Fibroblast of the aortic adventitia (primary cell): Measurements from ENCODE around the gene PSRC1. TPM values are rescaled to one million over a fixed set of nuclear protein-coding genes. Genes with fewer than 3 reads are reported as not detected.

Source experiments
- DNase-seq: peaks from one replicate; pipeline ENCODE4 v3.0.0-alpha.2; 2010; ENCODE audit warnings: low read depth
- H3K4me3 ChIP-seq: 2 replicates; pipeline ENCODE4 v1.5.1; 2011; ENCODE audit warnings: low read depth, mild to moderate bottlenecking, control low read depth, low read length, moderate library complexity
- total RNA-seq: library from RNA; depleted of rRNA; stranded (reverse); fragments of >200 nt; gene quantifications from 2 replicates; pipeline ENCODE4 v1.2.3, GENCODE V29; 2012; ENCODE audit warnings: low replicate concordance
- TF ChIP-seq, protein P1 (sequence below): IDR thresholded peaks from 2 replicates; pipeline ENCODE4 v1.5.1; 2011; ENCODE audit warnings: mild to moderate bottlenecking, low read length, control low read depth, inconsistent platforms; ENCODE audit not compliant: insufficient read depth

PSRC1 gene
- total RNA-seq, 1 donor: 19.0 TPM

DNA sequence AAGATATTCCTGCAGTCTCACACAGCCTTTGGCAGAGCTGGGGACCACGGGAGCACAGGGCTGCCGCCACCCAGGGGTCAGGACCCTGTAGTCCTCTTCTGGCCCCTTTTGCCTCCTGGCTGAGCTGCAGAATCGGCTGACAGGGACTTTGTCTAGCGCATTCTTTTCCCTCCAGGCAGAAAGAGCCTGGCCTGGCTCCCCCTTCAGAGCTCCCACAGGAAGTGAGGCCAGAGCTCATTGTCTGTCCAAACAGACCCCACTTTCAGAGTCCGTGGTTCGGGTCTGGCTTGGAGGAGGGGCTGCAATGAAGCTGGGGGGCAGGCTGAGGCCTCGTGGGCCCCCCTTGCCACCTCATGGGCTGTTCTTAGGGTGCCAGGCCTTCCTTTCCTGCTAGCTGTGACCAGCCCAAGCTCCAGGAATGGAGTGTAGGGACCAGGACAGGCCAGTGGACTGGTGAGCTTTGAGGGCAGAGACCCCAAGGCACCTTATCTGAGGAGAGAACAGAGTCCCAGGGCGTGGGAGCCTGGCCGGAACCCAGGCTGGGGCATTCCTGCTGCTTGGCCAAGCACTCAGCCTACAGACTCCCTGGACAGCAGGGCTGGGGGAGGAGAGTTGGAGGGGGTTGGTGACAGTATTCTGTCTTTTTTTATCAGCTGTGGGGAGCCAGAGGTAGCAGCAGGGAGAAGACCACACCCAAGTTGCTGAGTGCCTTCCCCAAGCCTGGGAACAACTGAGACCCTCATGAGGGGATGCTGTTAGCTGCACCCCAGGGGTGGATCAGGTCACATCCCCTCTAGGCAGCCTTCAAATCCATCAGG, 28.9 kb downstream of the PSRC1 start:
- DNase-seq: peak; percentile 16
- TF ChIP-seq, protein P1, sequence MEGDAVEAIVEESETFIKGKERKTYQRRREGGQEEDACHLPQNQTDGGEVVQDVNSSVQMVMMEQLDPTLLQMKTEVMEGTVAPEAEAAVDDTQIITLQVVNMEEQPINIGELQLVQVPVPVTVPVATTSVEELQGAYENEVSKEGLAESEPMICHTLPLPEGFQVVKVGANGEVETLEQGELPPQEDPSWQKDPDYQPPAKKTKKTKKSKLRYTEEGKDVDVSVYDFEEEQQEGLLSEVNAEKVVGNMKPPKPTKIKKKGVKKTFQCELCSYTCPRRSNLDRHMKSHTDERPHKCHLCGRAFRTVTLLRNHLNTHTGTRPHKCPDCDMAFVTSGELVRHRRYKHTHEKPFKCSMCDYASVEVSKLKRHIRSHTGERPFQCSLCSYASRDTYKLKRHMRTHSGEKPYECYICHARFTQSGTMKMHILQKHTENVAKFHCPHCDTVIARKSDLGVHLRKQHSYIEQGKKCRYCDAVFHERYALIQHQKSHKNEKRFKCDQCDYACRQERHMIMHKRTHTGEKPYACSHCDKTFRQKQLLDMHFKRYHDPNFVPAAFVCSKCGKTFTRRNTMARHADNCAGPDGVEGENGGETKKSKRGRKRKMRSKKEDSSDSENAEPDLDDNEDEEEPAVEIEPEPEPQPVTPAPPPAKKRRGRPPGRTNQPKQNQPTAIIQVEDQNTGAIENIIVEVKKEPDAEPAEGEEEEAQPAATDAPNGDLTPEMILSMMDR: no peak

DNA sequence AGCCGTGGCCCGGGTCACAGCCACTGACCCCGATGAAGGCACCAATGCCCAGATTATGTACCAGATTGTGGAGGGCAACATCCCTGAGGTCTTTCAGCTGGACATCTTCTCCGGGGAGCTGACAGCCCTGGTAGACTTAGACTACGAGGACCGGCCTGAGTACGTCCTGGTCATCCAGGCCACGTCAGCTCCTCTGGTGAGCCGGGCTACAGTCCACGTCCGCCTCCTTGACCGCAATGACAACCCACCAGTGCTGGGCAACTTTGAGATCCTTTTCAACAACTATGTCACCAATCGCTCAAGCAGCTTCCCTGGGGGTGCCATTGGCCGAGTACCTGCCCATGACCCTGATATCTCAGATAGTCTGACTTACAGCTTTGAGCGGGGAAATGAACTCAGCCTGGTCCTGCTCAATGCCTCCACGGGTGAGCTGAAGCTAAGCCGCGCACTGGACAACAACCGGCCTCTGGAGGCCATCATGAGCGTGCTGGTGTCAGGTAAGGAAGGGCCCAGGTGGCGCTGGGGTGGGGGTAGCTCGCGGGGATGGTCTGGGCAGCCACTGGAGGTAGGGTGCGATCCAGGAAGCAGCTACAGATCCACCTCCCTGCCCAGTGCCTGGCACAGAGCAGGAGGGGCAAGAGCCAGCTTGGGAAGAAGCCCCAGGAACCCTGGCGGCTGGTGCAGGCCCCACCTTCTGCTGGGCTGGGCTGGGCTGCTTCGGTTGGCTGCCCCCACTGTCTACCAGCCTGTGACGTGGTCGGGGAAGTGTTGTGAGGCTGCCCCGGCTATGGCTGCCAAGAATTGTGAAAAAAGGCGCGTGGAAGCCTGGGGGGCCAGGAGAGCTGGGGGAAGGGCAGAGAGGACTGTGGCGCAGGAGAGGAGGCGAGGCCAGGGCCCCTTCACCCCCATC, 29.8 kb downstream of the PSRC1 start:
- TF ChIP-seq, protein P1: no peak
- DNase-seq: no peak

More for the DNA sequence above, 28.9 kb downstream of the PSRC1 start:
- H3K4me3 ChIP-seq: no peak overlapping the region

DNA sequence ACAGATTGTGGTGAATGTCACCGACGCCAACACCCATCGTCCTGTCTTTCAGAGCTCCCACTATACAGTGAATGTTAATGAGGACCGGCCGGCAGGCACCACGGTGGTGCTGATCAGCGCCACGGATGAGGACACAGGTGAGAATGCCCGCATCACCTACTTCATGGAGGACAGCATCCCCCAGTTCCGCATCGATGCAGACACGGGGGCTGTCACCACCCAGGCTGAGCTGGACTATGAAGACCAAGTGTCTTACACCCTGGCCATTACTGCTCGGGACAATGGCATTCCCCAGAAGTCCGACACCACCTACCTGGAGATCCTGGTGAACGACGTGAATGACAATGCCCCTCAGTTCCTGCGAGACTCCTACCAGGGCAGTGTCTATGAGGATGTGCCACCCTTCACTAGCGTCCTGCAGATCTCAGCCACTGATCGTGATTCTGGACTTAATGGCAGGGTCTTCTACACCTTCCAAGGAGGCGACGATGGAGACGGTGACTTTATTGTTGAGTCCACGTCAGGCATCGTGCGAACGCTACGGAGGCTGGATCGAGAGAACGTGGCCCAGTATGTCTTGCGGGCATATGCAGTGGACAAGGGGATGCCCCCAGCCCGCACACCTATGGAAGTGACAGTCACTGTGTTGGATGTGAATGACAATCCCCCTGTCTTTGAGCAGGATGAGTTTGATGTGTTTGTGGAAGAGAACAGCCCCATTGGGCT, 30.6 kb downstream of the PSRC1 start:
- TF ChIP-seq, protein P1: no peak
- H3K4me3 ChIP-seq: no peak overlapping the region
- DNase-seq: no peak

More for the DNA sequence above, 29.8 kb downstream of the PSRC1 start:
- no peak overlapping the region for H3K4me3 ChIP-seq

DNA sequence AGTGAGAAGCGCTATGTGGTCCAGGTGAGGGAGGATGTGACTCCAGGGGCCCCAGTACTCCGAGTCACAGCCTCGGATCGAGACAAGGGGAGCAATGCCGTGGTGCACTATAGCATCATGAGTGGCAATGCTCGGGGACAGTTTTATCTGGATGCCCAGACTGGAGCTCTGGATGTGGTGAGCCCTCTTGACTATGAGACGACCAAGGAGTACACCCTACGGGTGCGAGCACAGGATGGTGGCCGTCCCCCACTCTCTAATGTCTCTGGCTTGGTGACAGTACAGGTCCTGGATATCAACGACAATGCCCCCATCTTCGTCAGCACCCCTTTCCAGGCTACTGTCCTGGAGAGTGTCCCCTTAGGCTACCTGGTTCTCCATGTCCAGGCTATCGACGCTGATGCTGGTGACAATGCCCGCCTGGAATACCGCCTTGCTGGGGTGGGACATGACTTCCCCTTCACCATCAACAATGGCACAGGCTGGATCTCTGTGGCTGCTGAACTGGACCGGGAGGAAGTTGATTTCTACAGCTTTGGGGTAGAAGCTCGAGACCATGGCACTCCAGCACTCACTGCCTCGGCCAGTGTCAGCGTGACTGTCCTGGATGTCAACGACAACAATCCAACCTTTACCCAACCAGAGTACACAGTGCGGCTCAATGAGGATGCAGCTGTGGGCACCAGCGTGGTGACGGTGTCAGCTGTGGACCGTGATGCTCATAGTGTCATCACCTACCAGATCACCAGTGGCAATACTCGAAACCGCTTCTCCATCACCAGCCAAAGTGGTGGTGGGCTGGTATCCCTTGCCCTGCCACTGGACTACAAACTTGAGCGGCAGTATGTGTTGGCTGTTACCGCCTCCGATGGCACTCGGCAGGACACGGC, 31.4 kb downstream of the PSRC1 start:
- TF ChIP-seq, protein P1: no peak
- no peak overlapping the region for H3K4me3 ChIP-seq
- no peak for DNase-seq

DNA sequence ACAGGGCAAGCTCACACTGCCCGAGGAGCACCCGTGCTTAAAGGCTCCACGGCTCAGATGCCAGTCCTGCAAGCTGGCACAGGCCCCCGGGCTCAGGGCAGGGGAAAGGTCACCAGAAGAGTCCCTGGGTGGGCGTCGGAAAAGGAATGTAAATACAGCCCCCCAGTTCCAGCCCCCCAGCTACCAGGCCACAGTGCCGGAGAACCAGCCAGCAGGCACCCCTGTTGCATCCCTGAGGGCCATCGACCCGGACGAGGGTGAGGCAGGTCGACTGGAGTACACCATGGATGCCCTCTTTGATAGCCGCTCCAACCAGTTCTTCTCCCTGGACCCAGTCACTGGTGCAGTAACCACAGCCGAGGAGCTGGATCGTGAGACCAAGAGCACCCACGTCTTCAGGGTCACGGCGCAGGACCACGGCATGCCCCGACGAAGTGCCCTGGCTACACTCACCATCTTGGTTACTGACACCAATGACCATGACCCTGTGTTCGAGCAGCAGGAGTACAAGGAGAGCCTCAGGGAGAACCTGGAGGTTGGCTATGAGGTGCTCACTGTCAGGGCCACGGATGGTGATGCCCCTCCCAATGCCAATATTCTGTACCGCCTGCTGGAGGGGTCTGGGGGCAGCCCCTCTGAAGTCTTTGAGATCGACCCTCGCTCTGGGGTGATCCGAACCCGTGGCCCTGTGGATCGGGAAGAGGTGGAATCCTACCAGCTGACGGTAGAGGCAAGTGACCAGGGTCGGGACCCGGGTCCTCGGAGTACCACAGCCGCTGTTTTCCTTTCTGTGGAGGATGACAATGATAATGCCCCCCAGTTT, 32.3 kb downstream of the PSRC1 start:
- H3K4me3 ChIP-seq: no peak overlapping the region
- no peak for DNase-seq
- TF ChIP-seq, protein P1: no peak
